IPS-18a (cell line): Measurements from ENCODE around the gene DNASE1L3.

ENCODE experiments used
- H3K27ac ChIP-seq: one replicate; pipeline ENCODE4 v1.5.1; 2013; ENCODE audit warnings: low read length
- H3K27me3 ChIP-seq: one replicate; pipeline ENCODE4 v1.6.1; 2013; ENCODE audit warnings: mild to moderate bottlenecking, low read length; ENCODE audit not compliant: control insufficient read depth, insufficient read depth
- H3K36me3 ChIP-seq: one replicate; pipeline ENCODE4 v1.6.1; 2013; ENCODE audit warnings: low read depth, low read length; ENCODE audit not compliant: control insufficient read depth
- H3K4me1 ChIP-seq: one replicate; pipeline ENCODE4 v1.6.1; 2013; ENCODE audit warnings: low read depth, low read length; ENCODE audit not compliant: control insufficient read depth
- H3K4me3 ChIP-seq: one replicate; pipeline ENCODE4 v1.5.1; 2013; ENCODE audit warnings: low read length
- H3K9ac ChIP-seq: one replicate; pipeline ENCODE4 v1.6.1; 2013; ENCODE audit warnings: mild to moderate bottlenecking, low read length, moderate library complexity
- H3K9me3 ChIP-seq: one replicate; pipeline ENCODE4 v1.6.1; 2013; ENCODE audit warnings: low read depth, low read length; ENCODE audit not compliant: control insufficient read depth

The DNASE1L3 gene

DNA sequence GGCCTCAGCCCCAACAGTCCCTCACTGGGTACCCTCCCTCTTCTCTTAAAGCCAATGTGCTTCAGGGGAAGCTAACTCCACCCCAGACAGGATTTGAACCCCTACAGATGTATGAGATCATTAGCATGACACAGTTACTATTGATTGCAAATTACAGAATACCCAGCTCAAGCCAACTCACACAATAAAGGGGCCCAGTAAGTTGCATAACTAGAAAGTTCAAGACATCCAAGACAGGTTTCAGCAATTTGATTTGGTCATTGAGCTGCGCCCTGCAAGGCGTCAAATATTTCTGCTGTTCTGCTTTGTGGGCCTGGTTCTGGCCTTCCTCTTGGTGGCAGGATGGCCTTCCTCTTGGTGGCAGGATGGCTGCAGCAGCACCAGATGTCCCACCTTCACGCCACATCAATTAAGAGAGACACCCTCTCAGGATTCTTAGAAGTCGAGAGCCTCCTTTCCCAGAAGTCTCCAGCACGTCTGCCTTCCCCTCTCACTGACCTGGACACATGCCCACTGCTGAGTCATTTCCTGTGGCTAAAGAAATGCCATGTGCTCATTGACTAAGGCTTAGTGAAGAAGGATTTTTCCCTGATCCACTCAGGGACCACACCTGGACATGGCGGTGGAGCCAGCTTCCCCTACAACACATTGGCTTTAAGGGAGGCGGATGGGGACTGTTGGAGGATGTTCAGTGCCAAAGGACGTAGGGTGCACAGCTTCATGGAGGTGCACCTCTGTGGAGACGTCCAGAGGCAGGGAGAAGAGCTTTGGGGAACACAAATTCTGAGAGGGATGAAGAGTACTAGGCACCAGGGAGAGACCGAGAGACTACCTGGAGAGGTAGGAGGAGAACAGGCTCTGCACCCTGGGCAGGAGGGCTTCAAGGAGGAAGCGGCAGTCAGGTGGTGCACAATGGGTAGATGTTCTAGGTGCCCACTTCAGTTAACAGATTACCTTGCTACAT, 49.1 kb downstream of the DNASE1L3 start:
- Histone ChIP-seq H3K27ac (no peak overlapping the region), H3K9me3 (no peaks in the 10 kb centered on the region), H3K36me3 (peaks cover 19% of the 10 kb centered on the region), H3K4me3 (no peak overlapping the region), H3K27me3 (no peaks in the 10 kb centered on the region), H3K9ac (no peak overlapping the region), H3K4me1 (no peaks in the 10 kb centered on the region)

DNA sequence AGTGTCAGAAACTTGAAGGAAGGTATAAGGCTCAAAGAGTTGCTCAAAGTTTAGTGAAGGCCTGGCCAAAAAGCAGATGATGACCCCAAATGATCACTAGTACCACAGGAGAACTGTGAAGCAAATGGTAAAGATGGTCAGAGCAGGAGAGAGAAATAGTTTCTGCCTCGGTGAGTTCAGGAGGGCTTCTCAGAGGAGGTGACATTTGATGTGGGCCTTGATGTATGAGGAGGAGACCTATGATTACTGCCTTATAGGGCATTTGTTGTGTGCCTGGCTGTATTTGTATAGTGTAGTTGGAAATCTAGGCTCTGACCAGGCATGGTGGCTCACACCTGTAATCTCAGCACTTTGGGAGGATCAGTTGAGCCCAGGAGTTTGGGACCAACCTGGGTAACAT, 50.4 kb downstream of the DNASE1L3 start:
- H3K4me1 ChIP-seq: no peaks in the 10 kb centered on the region

DNA sequence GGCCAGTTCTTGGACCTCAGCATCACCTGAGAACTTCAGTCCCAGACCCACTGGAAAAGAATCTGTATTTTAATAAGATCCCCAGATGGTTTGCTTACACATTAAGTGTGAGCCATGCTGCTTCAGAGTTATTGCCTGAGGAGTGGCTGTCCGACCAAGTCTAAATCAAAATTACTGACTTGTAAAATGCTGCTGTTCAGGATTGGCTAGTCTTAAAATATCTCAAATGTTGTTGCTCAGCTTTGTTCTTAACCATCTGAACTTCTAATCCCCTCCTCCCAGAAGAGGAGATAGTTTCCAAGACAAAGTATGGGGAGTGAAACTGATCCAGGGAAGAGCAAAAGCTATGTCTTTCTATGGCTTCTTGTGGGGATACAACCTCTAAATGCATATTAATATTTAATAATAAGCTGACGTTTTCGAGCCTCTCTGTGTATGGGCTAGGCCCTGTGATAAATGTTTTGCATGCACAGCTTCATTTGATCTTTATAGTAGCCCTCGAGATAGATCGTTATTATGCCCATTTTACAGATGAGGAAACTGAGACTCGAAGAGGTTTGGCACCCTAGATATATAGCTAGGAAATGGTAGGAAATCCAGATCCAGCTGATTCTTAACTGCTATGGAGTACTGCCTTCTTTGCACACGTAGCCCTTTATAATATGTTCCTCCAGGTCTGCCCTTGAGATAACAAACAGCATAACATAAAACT, 52.2 kb downstream of the DNASE1L3 start:
- Histone ChIP-seq H3K27ac (no peak overlapping the region), H3K27me3 (no peaks in the 10 kb centered on the region), H3K4me3 (no peak overlapping the region), H3K9ac (no peak overlapping the region), H3K4me1 (no peaks in the 10 kb centered on the region), H3K36me3 (peaks cover 35% of the 10 kb centered on the region), H3K9me3 (no peaks in the 10 kb centered on the region)

More for the DNA sequence above, 50.4 kb downstream of the DNASE1L3 start:
- no peak overlapping the region for H3K4me3 ChIP-seq
- peaks cover 30% of the 10 kb centered on the region for H3K36me3 ChIP-seq
- no peaks in the 10 kb centered on the region for H3K9me3 ChIP-seq
- H3K9ac ChIP-seq: no peak overlapping the region
- H3K27ac ChIP-seq: no peak overlapping the region
- no peaks in the 10 kb centered on the region for H3K27me3 ChIP-seq

DNA sequence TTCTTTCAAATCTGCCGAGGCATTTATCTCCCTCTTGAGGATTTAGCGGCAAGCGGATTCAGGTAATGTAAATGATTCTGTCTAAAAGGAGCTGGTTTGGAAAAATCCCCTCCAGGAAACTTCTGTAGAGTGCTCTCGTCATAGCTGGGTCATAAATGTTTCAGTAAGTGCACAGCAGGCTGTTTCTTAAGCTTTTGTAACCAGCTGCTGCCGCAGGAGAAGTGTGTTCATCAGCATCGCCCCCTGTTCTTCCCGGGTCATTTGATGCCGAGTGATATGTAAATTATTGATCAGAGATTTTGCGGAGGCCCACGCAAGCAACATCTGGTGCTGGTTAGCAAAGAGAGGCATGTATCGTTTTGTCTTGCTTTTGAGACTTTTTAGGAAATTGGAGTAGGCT, 53.1 kb downstream of the DNASE1L3 start:
- no peaks in the 10 kb centered on the region for H3K27me3 ChIP-seq
- peaks cover 26% of the 10 kb centered on the region for H3K36me3 ChIP-seq
- no peaks in the 10 kb centered on the region for H3K4me1 ChIP-seq
- no peaks in the 10 kb centered on the region for H3K9me3 ChIP-seq
- H3K9ac ChIP-seq: no peak overlapping the region
- no peak overlapping the region for H3K27ac ChIP-seq
- H3K4me3 ChIP-seq: no peak overlapping the region

DNA sequence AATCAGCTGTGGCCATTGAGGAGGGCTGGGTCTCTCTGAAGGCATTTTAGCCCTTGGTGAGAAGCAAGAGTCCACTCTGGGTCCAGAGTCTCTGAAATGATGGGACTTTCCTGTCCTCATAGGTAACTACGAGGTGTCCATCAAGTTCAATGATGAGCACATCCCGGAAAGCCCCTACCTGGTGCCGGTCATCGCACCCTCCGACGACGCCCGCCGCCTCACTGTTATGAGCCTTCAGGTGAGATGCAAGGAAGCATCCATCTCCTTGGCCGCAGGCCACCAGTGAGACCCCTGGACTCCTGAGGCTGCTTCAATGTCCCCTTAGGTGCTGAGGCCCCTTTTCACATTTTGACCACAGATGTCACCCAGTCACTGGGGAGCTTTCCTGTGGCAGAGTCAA, 54.9 kb downstream of the DNASE1L3 start:
- H3K9ac ChIP-seq: no peak overlapping the region
- H3K9me3 ChIP-seq: no peaks in the 10 kb centered on the region
- H3K27me3 ChIP-seq: no peaks in the 10 kb centered on the region
- H3K36me3 ChIP-seq: peaks cover 30% of the 10 kb centered on the region
- H3K4me1 ChIP-seq: no peaks in the 10 kb centered on the region
- no peak overlapping the region for H3K4me3 ChIP-seq
- H3K27ac ChIP-seq: no peak overlapping the region

DNA sequence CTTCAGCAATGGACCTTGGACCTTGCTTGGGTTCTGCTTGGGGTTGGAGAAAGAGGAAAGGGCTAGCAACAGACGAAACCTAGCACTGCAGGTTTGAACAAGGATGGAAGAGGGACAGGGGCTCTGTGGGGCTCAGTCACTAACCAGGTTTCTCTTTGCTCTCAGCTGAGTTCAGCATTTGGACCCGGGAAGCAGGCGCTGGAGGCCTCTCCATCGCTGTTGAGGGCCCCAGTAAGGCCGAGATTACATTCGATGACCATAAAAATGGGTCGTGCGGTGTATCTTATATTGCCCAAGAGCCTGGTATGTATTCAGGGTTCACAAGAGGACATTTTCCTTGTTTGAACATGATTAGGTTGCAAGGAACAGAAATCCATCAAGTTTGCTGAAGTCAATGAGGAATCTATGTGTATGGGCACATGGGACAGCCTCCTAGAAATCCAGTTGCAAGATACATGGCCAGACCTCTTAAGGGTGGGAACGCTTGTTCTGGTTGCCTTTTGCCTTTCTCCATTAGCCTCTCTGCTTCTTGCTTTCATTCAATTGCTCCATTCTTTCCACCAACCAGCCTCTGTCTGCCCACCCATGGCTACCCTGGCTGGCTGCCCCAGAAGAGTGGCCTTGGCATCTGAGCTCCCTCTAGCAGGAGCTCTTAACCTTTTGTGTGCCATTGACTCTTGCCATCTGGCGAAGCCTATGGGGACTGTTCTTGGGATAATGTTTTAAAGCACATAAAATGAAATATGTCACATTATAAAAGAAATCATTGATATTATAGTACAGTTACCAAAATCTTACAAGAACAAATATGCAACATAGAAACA, 55.9 kb downstream of the DNASE1L3 start:
- Histone ChIP-seq H3K4me1 (no peaks in the 10 kb centered on the region), H3K27ac (no peak overlapping the region), H3K36me3 (peaks cover 38% of the 10 kb centered on the region)

DNA sequence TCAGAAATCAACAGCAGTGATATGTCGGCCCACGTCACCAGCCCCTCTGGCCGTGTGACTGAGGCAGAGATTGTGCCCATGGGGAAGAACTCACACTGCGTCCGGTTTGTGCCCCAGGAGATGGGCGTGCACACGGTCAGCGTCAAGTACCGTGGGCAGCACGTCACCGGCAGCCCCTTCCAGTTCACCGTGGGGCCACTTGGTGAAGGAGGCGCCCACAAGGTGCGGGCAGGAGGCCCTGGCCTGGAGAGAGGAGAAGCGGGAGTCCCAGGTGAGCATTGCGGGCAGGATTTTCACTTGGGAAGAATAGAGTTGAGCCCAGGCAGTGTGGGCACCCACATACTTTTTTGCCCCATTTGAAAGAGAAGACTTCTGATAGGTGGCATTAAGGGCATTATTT, 57.4 kb downstream of the DNASE1L3 start:
- H3K4me3 ChIP-seq: no peak overlapping the region
- H3K27me3 ChIP-seq: no peaks in the 10 kb centered on the region
- H3K4me1 ChIP-seq: no peaks in the 10 kb centered on the region
- H3K36me3 ChIP-seq: peaks cover 53% of the 10 kb centered on the region
- H3K27ac ChIP-seq: no peak overlapping the region
- no peak overlapping the region for H3K9ac ChIP-seq
- H3K9me3 ChIP-seq: no peaks in the 10 kb centered on the region

More for the DNA sequence above, 55.9 kb downstream of the DNASE1L3 start:
- no peak overlapping the region for H3K4me3 ChIP-seq
- no peaks in the 10 kb centered on the region for H3K9me3 ChIP-seq
- no peak overlapping the region for H3K9ac ChIP-seq
- H3K27me3 ChIP-seq: no peaks in the 10 kb centered on the region

DNA sequence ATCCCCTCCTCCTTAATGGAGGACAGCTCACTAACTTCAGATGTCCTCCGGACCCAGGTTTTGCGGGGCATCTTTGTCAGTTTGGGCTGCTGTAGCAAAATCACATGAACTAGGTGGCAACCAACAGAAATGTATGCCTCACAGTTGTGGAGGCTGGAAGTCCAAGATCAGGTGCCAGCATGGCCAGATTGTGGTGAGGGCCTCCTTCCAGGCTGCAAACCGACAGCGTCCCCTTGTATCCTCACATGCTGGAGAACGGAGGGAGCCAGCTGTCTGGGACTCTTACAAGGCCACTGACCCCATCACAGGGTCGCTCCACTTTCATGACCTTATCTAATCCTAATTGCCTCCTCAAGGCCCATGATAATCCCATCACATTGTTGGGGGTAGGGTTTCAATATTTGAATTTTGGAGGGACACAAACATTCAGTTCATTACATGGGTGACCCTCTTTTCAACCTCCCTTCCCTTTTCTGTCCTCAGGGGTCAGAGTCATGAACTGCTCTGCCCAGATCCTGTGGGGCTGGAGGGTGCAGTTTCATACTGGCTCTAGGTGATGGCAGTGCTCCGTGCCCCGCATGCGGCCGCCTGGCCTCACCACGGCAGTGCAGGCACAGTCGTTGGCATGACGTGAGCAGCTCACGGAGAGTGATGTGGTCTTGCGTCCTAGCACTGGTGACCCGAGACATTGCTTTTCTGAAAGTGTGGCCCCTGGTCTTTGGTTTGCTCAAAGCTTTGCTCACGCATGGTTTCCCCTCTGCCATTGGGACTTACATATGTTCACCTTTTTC, 58.4 kb downstream of the DNASE1L3 start:
- H3K9ac ChIP-seq: no peak overlapping the region
- H3K36me3 ChIP-seq: peaks cover 60% of the 10 kb centered on the region
- H3K27ac ChIP-seq: no peak overlapping the region
- no peak overlapping the region for H3K4me3 ChIP-seq
- no peaks in the 10 kb centered on the region for H3K4me1 ChIP-seq
- H3K27me3 ChIP-seq: no peaks in the 10 kb centered on the region
- H3K9me3 ChIP-seq: no peaks in the 10 kb centered on the region

DNA sequence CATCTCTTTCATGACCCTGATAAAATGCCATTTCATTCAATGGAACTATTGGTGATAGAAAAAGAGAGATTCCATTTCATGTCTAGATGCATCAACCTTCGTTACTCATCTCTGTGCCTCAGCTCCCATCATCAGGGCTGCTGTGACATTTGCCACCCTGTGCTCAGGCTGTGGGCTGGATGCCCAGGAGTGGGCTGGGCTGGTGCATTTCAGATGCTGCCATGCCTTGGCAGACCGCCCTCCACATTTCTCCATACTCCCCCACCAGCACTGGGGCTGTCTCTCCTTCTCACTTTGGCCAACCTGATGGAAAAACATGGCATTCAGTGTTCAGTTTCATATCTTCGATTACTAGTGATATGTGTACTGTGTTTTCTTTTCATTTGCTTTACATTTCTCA, 59.1 kb downstream of the DNASE1L3 start:
- Histone ChIP-seq H3K9me3 (no peaks in the 10 kb centered on the region), H3K27ac (no peak overlapping the region), H3K36me3 (peaks cover 67% of the 10 kb centered on the region), H3K4me3 (no peak overlapping the region), H3K27me3 (no peaks in the 10 kb centered on the region), H3K4me1 (no peaks in the 10 kb centered on the region), H3K9ac (no peak overlapping the region)

DNA sequence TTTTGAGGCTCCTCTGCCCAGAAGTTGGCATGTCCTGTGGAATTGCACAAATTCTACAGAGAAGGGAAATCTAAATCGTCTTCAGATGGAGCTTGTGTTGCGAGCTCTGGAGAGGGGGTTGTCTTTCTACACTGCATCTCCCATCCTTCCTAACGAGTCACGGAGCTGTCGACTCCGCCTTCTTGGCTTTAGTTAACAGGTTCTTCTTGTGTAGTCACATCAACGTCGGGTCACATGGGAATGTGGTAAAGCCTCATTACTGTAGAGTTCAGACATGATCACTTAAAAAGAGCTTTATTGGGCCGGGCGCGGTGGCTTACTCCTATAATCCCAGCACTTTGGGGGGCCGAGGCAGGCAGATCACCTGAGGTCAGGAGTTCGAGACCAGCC, 60.0 kb downstream of the DNASE1L3 start:
- Histone ChIP-seq H3K36me3 (peaks cover 69% of the 10 kb centered on the region), H3K27me3 (no peaks in the 10 kb centered on the region), H3K9ac (no peak overlapping the region), H3K9me3 (no peaks in the 10 kb centered on the region), H3K4me1 (no peaks in the 10 kb centered on the region), H3K27ac (no peak overlapping the region), H3K4me3 (no peak overlapping the region)
